ENCODE results near the gene ST6GALNAC3.

Gene ST6GALNAC3

DNA sequence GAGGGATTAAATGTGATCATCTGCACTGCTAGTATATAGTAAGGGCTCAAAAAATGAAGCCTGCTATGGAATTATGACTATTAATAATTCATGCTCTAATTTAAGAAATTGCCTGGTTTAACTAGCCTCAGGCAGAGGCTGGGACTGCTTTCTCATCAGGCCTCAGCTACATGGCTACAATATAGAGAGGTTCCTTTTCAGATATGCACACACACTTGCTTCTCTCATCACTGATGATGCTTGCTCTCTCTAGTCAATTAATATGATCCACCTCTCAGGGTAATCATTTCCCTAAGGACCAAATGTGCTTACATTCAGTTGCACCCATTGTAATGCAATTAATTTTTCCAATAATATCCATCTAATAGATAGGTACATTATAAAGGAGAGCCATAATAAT lies 467.8 kb downstream of the ST6GALNAC3 start:
- no peak for DNase-seq

DNA sequence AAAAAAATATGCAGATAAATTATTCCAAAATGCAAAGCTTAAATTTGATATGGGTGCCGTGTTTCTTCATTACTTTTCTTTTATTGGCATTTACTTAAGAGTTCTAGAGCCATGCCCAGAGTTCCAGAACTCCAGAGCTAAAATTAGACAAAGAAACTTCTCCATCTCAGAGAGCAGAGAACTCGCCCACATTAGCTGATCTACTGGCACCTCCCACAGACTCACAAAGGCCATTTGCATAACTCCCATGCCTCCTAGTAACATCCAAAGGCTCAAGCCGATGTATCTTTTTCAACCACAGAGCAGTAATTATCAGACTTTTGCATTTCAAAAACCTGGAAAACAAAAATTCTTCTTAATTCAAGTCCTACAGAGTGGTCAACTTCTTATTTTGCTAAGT lies 468.9 kb downstream of the ST6GALNAC3 start:
- DNase-seq = no peak

DNA sequence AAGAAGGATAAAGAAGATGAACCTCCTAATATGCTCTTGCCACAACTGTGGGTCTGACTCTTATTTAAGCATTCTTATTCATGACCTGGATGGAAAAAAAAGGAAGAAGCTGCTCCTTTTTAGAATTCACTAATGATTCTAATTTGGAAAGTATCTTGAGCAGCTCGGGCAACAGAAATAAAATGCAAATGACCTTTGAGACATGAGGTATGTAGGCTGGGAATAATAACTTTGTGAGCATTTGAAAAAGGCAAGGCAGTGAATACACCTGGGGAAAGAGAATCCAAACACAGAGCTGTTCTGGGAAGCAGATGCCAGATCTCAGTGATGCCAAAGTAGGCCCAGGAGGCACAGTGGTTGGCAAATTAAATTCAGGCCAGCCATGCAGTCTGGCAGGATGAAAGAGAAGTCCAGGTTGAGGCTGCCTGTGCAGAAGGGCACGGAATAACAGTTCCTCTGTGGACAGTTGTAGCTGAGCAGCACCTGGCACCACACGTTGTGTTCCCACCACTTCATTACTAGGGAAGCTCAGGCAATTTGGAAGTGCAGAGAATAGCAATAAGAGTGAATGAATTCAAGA lies 471.9 kb downstream of the ST6GALNAC3 start:
- no peak for DNase-seq

DNA sequence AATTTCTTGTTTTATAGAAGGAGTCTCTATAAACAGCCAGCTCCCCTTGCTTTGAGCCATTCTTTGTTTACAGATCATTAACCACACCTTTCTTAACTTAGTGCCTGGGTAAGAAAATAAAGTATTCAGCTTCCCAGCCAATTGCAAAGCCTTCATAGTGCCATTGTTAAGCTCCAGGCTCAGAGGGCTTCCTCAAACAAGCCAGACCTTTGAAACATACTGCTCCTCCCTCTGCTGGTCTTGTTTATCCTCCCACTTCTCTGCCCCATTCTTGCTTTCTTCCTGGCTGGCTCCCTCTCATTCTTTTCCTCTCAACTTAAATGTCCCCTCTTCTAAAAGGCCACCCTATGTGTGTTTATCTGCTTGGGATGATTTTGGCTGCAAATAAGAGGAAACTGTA lies 473.4 kb downstream of the ST6GALNAC3 start:
- no peak for DNase-seq

DNA sequence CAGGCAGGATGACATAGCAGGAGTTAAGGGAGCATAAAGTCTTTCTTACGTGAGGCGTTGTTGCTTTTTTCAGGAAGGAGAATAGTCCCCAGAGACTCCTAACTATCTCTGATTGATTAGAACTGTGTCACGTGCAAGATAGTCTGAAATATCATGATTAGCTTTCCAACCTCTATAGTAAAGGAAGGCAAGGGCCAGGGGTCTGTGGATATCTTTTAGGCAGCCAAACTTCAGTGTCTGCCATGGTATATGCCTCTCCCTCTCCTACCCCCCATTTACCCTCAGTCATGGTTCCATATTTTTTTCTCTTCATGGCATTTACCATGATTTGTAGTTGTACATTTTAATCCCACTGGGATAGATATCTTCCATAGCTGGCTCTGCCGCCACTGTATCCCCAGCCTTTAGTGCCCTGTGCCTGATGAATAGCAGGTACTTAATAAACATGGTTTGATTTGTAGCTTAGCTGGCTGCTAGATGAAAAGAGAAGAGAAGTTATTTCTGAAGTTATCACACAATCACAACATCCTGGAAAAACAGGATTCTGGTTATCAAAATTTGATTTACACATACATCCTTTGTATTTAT lies 474.1 kb downstream of the ST6GALNAC3 start:
- no peak for DNase-seq

DNA sequence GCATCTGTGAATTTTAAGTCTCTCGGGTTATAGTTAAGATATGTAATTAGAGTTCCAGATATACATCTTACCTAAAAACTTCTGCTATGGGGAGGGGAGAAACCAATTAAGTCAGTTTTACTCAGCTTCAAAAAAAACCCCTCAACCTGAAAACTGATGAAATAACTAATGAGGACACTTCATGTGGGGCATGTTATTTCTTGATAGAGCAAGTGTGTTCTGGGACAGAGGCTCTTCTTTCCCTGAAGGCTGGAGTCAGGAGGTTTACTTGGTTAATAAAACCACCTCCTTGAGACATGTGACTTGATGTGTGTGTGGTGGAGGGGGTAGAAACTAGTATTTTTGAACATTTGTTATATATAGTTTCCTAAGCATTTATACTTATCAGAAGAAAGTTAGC lies 479.7 kb downstream of the ST6GALNAC3 start:
- DNase-seq = no peak

DNA sequence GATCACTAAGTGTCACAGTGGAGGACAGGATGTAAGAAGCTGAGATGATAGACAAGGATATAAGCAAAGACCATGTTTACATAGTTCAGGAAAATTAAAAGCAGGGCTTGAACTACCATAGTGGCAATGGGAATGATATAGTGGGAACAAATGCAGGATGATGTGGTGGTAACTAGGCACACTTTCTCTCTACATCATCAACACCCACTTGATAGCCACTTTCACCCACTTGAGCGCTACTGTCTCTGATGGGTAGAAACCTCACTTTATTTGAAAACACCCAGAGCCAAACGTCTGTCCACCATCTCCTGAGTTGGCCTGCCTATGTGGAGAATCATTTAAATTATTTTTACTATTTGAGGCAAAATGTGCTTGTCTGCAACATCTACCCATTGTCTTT lies 487.7 kb downstream of the ST6GALNAC3 start:
- no peak for DNase-seq

DNA sequence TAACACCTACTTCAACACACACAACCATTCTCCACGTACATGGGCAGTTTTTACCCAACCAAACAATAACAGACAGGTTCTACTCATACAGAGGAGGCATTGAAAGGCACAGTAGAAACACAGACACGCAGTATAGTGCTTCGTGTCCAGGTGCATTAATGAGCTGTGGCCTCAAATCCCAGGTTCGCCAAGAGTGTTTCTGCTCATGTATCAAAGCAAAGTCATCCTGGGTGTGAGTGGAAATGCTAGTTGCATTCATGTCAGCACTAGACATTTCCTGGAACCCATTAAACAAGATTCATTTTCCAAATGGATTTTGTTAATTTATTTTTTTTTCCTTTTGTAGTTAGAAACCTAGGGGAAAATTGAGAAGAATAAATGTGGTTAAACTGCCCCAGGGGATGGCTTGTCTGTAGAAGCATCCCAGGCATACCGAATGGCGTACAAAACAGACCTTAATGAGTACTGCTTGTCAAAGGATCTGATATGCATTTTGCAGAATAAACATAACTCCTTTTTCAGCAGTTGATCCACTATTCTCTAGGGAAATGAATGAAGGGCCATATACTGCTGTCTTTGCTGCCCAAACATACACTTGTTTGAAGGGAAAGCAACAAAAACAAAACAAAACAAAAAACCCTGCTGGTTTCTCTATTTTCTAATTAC lies 494.2 kb downstream of the ST6GALNAC3 start:
- no peak for DNase-seq

DNA sequence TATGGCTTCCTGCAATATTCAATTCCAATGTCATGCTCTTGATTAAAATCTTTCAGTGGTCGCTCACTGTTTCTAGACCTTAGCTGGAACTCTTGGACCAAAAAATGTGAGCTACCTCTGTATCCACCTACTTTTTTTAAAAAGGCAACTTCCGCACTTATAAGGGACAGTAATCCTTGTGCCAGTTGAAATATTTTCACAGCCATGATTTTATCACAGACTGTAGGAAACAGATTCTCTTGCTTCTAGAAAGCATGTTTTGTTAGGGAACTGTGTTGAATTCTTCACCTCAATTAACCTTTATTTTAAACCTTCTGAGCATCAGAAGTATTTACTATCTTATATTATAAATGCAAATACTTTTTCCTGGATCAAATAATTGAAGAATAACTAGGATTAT lies 496.7 kb downstream of the ST6GALNAC3 start:
- no peak for DNase-seq

DNA sequence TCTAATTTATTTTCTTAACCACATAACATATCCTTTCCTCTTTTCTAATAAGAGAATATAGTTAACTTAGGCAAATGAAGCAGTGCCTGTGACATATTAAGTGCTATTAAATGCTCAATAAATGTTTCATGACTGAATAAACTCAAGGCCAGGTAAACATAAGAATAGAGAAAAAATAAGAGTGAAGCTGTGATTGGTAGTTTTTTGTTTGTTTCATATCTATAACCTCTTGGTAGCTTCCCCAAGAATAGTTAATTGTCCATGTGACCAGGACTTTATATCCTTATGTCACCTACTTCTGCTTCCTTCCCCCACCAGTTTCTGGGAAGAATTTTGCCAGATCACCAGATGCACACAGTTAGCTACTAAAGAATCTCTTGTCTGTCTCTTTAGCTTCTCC lies 497.7 kb downstream of the ST6GALNAC3 start:
- no peak for DNase-seq

DNA sequence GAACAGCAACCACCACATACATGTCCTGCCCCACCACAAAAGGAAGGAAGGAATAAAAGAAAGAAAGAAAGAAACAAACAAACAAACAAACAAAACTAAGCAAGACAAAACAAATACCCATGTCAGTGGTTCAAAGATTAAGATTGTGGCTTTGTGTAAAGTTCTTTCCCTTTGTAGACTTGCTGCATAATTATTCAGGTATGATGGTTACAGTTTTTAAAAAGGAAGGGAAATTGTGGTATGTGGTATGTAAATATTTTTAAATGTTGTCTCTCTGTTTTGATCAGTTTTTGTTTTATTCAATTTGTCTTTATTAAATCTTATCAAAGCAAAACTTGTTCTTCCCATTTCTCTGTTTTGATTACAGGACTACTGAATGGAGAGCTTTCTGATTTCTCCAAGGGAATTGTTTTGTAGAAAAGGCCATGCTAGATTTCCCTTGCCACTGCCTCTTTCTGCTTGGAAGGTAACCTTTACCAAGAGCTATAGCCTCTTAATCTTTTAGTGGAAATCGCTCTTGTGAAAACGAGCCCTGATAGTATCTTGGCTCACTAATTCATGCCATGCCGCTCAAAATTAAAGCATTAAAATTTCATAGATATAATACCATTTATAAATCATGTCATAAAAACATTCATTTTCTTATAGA lies 502.5 kb downstream of the ST6GALNAC3 start:
- no peak for DNase-seq

DNA sequence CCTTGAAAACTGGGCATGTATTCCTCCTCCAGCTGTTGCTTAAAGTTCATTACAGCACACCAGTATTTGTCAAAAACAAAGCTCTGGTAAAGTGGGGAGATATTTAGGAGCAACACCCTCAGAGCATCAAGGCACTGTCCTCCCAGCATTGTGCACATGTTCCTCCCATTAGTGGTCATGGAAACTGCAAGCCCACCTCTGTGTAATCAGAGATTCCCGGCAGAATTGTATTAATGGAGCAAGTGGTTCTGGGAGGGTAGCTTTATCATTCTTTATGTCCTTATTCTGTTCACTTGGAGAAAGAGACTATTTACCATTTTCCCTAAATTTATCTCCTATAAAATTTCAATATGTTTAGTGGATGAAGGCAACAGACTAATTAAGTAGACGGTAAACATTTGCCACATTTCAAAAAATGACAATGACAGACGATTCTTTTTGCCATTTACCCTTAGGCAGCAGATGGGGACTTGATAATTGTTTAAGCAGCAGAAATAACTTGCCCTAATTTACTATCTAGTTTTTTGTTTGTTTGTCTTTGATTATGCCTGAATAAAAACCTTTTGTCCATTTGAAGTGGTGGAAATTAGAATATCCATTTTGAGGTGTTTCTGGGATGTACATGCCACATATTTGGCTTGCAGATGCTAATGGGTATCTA lies 503.1 kb downstream of the ST6GALNAC3 start:
- peak in 1 of 2 experiments; percentile 52 for DNase-seq

DNA sequence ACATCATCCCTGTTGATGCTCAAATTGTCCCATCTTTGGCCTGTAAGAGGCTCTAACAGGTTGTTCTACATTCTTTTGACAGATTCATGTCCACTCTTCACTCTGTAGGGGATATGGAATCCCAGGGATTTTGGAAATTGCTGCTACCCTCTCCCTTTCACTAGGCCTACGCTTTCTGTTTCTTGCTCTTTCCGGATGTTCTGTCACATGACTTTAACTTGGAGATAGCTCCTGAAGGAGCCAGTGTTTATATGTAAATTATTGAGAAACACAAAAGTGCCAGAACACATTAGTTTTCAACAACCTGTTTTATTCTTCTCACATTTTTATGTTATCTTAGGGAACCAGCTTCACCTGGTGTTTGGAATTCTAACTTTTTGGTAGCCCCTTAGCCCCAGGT lies 505.7 kb downstream of the ST6GALNAC3 start:
- DNase-seq = no peak

DNA sequence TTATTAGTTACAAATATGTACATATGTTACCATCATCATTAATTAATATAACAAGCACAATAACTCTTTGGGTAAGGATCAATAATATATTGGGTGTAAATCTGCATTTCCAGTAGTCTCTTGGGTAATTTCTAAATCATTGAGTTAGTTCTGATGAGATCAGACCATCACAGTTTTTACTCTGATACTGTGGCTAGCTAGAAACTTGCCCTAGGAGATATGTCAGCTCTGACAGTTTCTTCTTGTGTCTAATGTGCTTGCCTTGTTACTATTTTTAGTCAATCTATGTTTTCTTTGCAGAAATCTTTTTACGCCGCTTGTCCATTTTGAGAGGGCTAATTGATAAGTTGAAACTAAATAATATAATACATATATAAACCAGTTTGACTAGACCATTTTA lies 507.2 kb downstream of the ST6GALNAC3 start:
- DNase-seq = no peak

DNA sequence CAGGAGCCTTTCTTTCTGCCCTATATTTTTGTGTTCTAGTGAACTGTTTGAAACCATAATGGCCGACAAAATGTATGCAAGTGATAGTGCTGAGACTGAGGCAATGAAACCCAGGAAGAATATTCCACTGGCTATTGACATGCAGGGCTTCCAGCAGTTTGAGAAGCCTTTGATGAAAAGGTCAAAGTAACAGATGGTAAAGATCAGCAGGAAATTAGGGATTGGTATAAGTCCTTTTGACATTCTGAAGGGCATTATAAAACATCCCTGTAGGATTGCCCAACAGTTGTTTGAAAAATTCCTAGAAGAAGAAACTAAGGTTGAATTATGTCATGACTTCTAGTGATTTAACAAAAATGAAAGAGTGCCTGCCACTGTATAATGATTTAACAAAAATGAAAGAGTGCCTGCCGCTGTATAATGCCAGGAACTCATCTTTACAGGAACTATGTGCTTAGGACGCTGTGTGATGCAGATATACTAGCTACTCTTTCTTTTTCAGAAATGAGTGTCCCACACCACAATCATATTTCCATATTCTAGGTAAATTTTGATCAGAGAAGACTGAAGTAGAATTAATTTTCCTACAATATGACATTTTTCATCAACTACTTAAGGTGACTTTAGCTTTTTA lies 508.8 kb downstream of the ST6GALNAC3 start:
- peak in 1 of 2 experiments; percentile 35 for DNase-seq

DNA sequence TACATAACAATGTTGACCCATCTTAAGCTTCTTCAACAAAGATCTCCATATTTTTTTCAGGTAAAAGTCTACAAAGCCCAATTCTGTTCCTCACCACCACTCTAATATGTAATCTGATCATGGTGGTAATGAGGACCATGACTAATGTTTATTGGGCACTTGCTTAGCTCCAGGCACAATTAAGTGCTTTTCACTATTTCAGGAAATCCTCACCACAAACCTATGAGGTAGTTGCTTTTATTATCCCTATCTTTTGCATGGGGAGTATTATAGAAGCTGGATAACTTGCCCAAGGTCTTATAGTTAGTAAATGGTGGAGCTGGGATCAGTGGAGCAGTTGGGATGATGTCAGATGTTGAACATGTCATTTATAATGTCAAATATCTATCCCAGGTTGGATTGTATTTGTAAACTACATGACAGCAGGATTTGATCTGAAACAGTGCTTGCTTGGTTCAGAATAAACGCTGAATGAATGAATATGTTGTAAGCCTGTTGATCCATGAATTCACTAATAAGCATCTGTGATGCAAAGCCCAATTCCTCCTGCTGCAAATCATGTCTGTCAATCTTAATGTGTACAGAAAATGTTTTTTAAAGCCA lies 509.4 kb downstream of the ST6GALNAC3 start:
- DNase-seq = no peak

DNA sequence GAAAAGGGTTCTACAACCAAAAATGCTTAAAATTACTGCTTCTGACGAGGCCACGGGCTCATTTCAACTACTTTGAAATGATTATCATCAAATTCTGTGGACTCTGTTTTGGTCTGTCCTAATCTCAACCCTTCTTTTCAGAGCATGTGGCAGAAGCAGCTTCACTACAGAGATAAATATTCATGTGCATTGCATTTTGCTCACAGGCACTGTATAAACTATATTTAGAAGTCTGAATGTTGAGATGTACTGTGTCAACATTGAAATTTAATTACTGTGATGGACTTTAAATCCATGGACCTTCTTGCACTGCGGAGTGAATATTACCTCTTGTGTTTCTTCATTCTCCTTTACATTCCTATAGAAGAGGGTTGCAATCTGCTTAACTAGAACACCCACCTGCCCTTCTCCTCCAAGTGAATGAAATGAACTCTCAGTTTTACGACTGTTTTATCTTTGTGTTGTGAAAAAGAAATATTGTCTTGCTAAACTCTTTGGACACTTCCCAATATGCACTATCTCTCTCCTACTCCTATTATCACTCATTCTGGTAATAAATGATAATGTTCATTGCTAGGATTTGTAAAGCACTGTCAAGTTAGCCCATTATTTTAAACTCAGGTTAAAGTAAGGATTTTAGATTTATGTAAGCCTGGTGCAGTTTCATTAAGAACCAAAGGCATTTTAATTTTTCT lies 511.6 kb downstream of the ST6GALNAC3 start:
- no peak for DNase-seq

DNA sequence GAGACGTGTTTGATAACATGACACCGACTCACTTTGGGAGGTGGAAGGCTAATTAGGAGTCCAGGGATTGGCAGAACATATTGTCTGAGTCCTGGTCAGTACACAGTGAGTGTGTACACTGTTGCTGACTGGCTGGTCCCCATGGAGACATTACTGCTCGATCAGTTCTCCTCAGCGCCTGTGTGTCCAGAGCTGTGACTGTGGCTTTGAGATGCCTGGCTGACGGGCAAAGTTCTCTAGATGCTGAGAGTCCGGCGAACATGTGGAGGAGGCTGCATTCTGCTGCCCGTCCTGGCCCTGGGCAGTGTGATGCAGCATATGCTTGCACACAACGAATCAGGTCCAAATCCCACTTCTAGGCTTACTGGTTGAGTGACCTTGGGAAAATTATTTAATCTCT lies 512.7 kb downstream of the ST6GALNAC3 start:
- DNase-seq = peak; percentile 76 to 80

DNA sequence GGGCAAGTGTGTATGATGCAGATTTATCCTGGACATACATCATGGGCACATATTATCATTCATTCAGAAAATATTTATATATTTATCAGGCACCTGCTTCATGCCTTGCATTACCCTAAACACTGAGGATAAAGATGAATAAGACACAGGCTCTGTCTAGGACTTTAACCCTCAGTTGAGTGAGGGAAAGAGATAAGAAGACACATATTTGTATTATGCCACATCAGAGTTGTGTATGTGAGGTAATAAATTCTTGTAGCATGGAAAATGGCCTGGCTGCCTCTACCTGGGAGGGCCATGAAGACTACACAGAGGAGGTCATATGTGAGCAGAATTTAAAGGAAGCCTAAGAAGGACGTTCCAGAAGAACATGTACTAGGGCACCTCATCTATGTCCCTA lies 516.9 kb downstream of the ST6GALNAC3 start:
- no peak for DNase-seq

DNA sequence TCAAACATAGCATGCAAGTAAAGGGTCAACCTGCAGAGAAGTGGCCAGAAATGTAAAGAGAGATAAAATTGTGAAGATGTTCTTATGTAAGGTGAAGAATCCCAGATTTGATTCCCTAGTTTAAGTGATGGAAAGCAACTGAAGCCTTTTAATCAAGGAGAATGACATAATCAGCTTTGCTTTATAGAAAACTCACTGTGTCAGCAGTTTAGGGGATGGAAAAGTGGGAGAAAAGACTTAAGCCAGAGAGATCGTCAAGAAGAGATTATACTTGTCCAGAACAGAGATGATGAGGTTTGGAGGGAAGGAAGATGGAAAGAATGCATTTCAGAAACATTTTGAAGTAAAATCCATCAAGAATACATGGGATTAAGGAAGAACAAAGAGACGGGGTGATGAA lies 517.4 kb downstream of the ST6GALNAC3 start:
- DNase-seq = no peak

DNA sequence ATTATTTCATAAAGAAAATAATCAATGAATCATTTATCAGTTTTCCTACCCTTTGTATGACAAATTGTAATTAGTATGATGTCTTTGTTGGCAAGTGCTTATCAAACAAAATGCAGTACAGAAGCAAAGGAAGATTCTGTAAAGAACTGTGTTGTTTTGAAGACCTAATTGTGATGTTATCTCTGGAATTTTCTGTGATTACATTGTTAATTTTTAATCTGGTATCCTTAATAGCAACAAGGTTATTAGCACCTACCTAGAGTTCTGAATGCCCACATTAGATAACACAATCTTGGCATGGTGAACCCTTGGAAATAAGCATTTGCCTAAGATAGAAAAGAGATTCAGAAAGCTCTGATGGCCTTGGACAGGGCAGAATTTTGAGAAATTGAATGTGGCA lies 518.6 kb downstream of the ST6GALNAC3 start:
- no peak for DNase-seq

DNA sequence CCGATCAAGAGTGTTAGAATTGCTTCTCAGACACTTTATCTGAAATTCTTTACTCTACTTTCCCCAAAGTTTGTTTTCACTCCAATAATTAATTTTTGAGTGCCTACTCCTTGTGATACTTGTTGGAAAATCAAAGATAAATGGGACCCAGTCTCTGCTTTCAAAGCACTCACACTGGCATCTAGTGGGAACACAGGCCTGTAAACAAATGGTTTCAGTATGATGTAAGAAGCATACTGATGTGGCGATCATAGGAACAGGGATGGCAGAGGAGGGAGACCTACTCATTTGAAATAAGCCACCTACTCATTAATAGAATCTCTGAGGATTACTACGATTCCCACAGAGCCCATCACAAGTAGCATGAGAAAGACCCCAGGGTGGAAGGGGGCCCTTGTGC lies 519.1 kb downstream of the ST6GALNAC3 start:
- no peak for DNase-seq
